ENCODE data around the gene PTPRG. TPM values are rescaled to one million over a fixed set of nuclear protein-coding genes. Genes with fewer than 3 reads are reported as not detected.

PTPRG gene
- total RNA-seq, 3 donors from 2014 or later (not counting 1 experiment from before 2014, with no cell fraction given), result 1.0 to 2.9 (median 2.5) TPM

- ATAC-seq (no peak), DNase-seq (no peak)
- Mint-ChIP-seq H3K9me3 (peaks cover 0 to 2% of the 10 kb centered on the region in 2 donors), H3K36me3 (no peaks in the 10 kb centered on the region), H3K27ac (no peak overlapping the region), H3K4me1 (peaks cover 0 to 13% of the 10 kb centered on the region in 2 donors), H3K4me3 (no peak overlapping the region), H3K27me3 (ENCODE audit: low read depth in 2 of 2) (no peaks in the 10 kb centered on the region)
- Histone ChIP-seq H3K27me3 (ENCODE audit: control insufficient read depth, insufficient read depth, low read length) (no peaks in the 10 kb centered on the region), H3K9me3 (ENCODE audit: control insufficient read depth, insufficient read depth, low read length) (no peaks in the 10 kb centered on the region), H3K4me1 (ENCODE audit: control insufficient read depth, insufficient read depth, low read length) (peaks cover 4% of the 10 kb centered on the region), H3K36me3 (ENCODE audit: control insufficient read depth, insufficient read depth, low read length) (no peaks in the 10 kb centered on the region), H3K27ac (ENCODE audit: low read length) (no peak overlapping the region), H3K4me3 (ENCODE audit: low read length) (no peak overlapping the region)
- WGBS (ENCODE audit: insufficient coverage), result 74% methylated on average over 2 of the region's 2 CpGs
- no peak for TF ChIP-seq CTCF (IDR thresholded peaks at IDR 0.05)
- intact Hi-C loops (cut with micrococcal nuclease), result no loop called here
Measured at GRCh38 chr3:61822588-61822987, 261.2 kb downstream of the PTPRG start.

DNA sequence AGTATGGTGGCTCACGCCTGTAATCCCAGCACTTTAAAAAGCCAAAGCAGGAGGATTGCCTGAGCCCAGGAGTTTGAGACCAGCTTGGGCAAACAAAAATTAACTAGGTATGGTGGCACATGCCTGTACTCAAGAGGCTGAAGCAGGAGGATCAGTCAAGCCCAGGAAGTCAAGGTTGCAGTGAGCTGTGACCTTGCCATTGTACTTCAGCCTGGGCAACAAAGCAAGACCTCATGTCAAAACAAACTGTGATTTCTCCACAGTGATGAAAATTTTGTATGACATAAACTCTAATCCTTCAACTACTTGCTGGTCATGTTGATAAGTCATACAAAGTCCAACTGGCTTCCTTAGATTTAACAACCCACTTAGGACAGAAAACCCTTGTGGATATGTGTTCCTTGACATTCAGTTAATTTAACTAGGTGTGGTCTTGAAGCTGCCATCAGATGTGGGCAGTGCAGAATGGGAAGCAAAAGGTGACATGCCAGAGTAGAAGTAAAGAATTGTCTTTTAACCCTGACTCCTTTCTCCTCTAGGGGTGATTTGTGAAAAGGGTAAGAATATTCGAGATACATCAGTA is 263.3 kb downstream of the PTPRG start:
- H3K4me3 ChIP-seq (ENCODE audit: low read length), result no peak overlapping the region
- ATAC-seq (no peak), DNase-seq (no peak)
- no peaks in the 10 kb centered on the region for H3K27me3 ChIP-seq (ENCODE audit: control insufficient read depth, insufficient read depth, low read length)
- Mint-ChIP-seq H3K4me1 (peaks cover 5 to 18% of the 10 kb centered on the region in 2 donors), H3K27ac (no peak overlapping the region), H3K36me3 (no peaks in the 10 kb centered on the region), H3K9me3 (peaks cover 2 to 3% of the 10 kb centered on the region in 2 donors), H3K4me3 (no peak overlapping the region), H3K27me3 (ENCODE audit: low read depth in 2 of 2) (no peaks in the 10 kb centered on the region)
- intact Hi-C loops (cut with micrococcal nuclease), result no loop called here
- WGBS (ENCODE audit: insufficient coverage), result 88% methylated on average over 1 of the region's 2 CpGs
- no peak overlapping the region for H3K27ac ChIP-seq (ENCODE audit: low read length)
- H3K36me3 ChIP-seq (ENCODE audit: control insufficient read depth, insufficient read depth, low read length), result no peaks in the 10 kb centered on the region
- H3K4me1 ChIP-seq (ENCODE audit: control insufficient read depth, insufficient read depth, low read length), result peaks cover 4% of the 10 kb centered on the region
- H3K9me3 ChIP-seq (ENCODE audit: control insufficient read depth, insufficient read depth, low read length), result no peaks in the 10 kb centered on the region
- no peak for TF ChIP-seq CTCF (IDR thresholded peaks at IDR 0.05)

- TF ChIP-seq CTCF (IDR thresholded peaks at IDR 0.05), result no peak
- Histone ChIP-seq H3K4me3 (ENCODE audit: low read length) (no peak overlapping the region), H3K27ac (ENCODE audit: low read length) (no peak overlapping the region), H3K9me3 (ENCODE audit: control insufficient read depth, insufficient read depth, low read length) (no peaks in the 10 kb centered on the region), H3K27me3 (ENCODE audit: control insufficient read depth, insufficient read depth, low read length) (no peaks in the 10 kb centered on the region), H3K36me3 (ENCODE audit: control insufficient read depth, insufficient read depth, low read length) (no peaks in the 10 kb centered on the region), H3K4me1 (ENCODE audit: control insufficient read depth, insufficient read depth, low read length) (no peaks in the 10 kb centered on the region)
- Mint-ChIP-seq H3K4me1 (peaks cover 5 to 10% of the 10 kb centered on the region in 2 donors), H3K4me3 (no peak overlapping the region), H3K36me3 (no peaks in the 10 kb centered on the region), H3K27ac (no peak overlapping the region), H3K27me3 (ENCODE audit: low read depth in 2 of 2) (no peaks in the 10 kb centered on the region), H3K9me3 (peaks cover 2 to 3% of the 10 kb centered on the region in 2 donors)
- WGBS (ENCODE audit: insufficient coverage), result 81% methylated on average over 3 of the region's 5 CpGs
- intact Hi-C loops (cut with micrococcal nuclease), result no loop called here
- ATAC-seq, result no peak
- no peak for DNase-seq
Measured at GRCh38 chr3:61826161-61826560, 264.8 kb downstream of the PTPRG start.

Measured in natural killer cell (primary cell).